B cell (primary cell): ENCODE measurements around the gene ENPP4. TPM values are rescaled to one million over a fixed set of nuclear protein-coding genes. Genes with fewer than 3 reads are reported as not detected.
"Not testable (repeated sequence)": the region's sequence is repeated elsewhere in the genome, so short reads cannot be mapped to it uniquely, and the experiment has no call there.

Source experiments
- ATAC-seq: fragments of 200-7000 bp; cut with Tn5 transposase; one replicate; pipeline ENCODE4 v1.10.0; 2021; ENCODE audit warnings: low read depth, mild to moderate bottlenecking, moderate number of reproducible peaks, moderate library complexity
- CTCF ChIA-PET: fragments of 350-600 bp; sonication (Branson Sonifier 250); formaldehyde crosslinking; loops from one replicate; lab custom pipeline; 2021; ENCODE audit warnings: antibody characterized with exemption, inconsistent platforms; lab: Charles Lee
- POLR2A ChIA-PET: fragments of 350-600 bp; sonication (Branson Sonifier 250); formaldehyde crosslinking; loops from one replicate; lab custom pipeline; 2021; ENCODE audit warnings: antibody characterized with exemption; lab: Charles Lee
- DNase-seq: peaks from one replicate; pipeline ENCODE4 v3.0.0; 2013
- H2AFZ ChIP-seq: 2 replicates; pipeline ENCODE4 v1.6.1; 2012; ENCODE audit warnings: mild to moderate bottlenecking, low read depth, low read length; ENCODE audit not compliant: insufficient read depth, poor library complexity, severe bottlenecking
- H3K27ac ChIP-seq, 2 donors: 1 replicate in 1 of 2; 2 replicates in 1 of 2; pipeline ENCODE4 v1.5.1; 2012 to 2013; ENCODE audit warnings: low read length in 2 of 2, mild to moderate bottlenecking in 2 of 2, moderate library complexity in 1 of 2
- H3K27me3 ChIP-seq, 4 experiments: fragments of 200-600 bp in 1 of 4; sonication (generic) in 1 of 4; replicated peaks in 1 of 4; 1 replicate in 2 of 4; 2 replicates in 2 of 4; pipeline versions ENCODE4 v1.6.1 to v1.7.0; 2013 to 2016; ENCODE audit warnings: low read length in 3 of 4, mild to moderate bottlenecking in 2 of 4, mixed read lengths in 1 of 4, moderate library complexity in 1 of 4; ENCODE audit not compliant: insufficient read depth in 4 of 4, control insufficient read depth in 3 of 4; ENCODE audit errors: control extremely low read depth in 1 of 4
- H3K36me3 ChIP-seq, 2 experiments: replicated peaks in 1 of 2; 1 replicate in 1 of 2; 2 replicates in 1 of 2; pipeline versions ENCODE4 v1.6.1 to v1.7.1; 2013; ENCODE audit warnings: low read length in 1 of 2; ENCODE audit not compliant: insufficient read depth in 2 of 2, control insufficient read depth in 1 of 2; ENCODE audit errors: control extremely low read depth in 1 of 2, extremely low read depth in 1 of 2
- H3K4me1 ChIP-seq, 2 donors: fragments of 200-600 bp in 1 of 2; sonication (generic) in 1 of 2; 1 replicate in 1 of 2; 2 replicates in 1 of 2; pipeline versions ENCODE4 v1.5.1 to v1.6.1; 2013 to 2017; ENCODE audit warnings: low read length in 2 of 2; ENCODE audit not compliant: control insufficient read depth in 2 of 2, insufficient read depth in 2 of 2
- H3K4me2 ChIP-seq: replicated peaks from 2 replicates; pipeline ENCODE3; 2012; ENCODE audit warnings: mild to moderate bottlenecking, low read depth, low read length; ENCODE audit not compliant: poor library complexity, severe bottlenecking
- H3K4me3 ChIP-seq, 5 experiments: fragments of 200-600 bp in 1 of 5; sonication (generic) in 1 of 5; 1 replicate in 3 of 5; 2 replicates in 2 of 5; pipeline versions ENCODE4 v1.5.1 to v1.7.0; 2011 to 2016; ENCODE audit warnings: low read length in 4 of 5, mild to moderate bottlenecking in 4 of 5, low read depth in 2 of 5, control low read depth in 1 of 5, moderate library complexity in 1 of 5; ENCODE audit not compliant: insufficient read depth in 1 of 5; ENCODE audit errors: control extremely low read depth in 1 of 5, extremely low read depth in 1 of 5
- H3K79me2 ChIP-seq: fragments of 200-600 bp; sonication (generic); one replicate; pipeline ENCODE4 v1.6.0; 2016; ENCODE audit warnings: low read length; ENCODE audit not compliant: control insufficient read depth, insufficient read depth
- H3K9ac ChIP-seq: fragments of 200-600 bp; sonication (generic); 2 replicates; pipeline ENCODE4 v1.6.1; 2017; ENCODE audit warnings: mild to moderate bottlenecking, low read length, moderate library complexity
- H3K9me3 ChIP-seq, 3 donors: one replicate each; pipeline versions ENCODE4 v1.6.1 to v1.7.1; 2013; ENCODE audit warnings: low read length in 2 of 3; ENCODE audit not compliant: control insufficient read depth in 2 of 3, insufficient read depth in 1 of 3; ENCODE audit errors: control extremely low read depth in 1 of 3
- H4K20me1 ChIP-seq: 2 replicates; pipeline ENCODE4 v1.6.0; 2012; ENCODE audit warnings: mild to moderate bottlenecking, low read length; ENCODE audit not compliant: insufficient read depth, control insufficient read depth, poor library complexity, severe bottlenecking
- H3K27ac Mint-ChIP-seq: one replicate; pipeline ENCODE4 v1.8.0; 2021; ENCODE audit warnings: mixed read lengths
- H3K27me3 Mint-ChIP-seq: one replicate; pipeline ENCODE4 v1.8.0; 2021; ENCODE audit warnings: mixed read lengths
- H3K4me1 Mint-ChIP-seq: one replicate; pipeline ENCODE4 v1.8.0; 2021; ENCODE audit warnings: mixed read lengths
- H3K4me3 Mint-ChIP-seq: one replicate; pipeline ENCODE4 v1.8.0; 2021; ENCODE audit warnings: mixed read lengths
- H3K9me3 Mint-ChIP-seq: one replicate; pipeline ENCODE4 v1.8.0; 2022; ENCODE audit warnings: mixed read lengths; ENCODE audit not compliant: insufficient read depth
- EZH2 ChIP-seq: IDR thresholded peaks from 2 replicates; pipeline ENCODE4 v1.6.1; 2012; ENCODE audit warnings: borderline replicate concordance, low read depth, mild to moderate bottlenecking, moderate library complexity, low read length; ENCODE audit not compliant: insufficient read depth, poor library complexity, severe bottlenecking
- WGBS: methylation state at CpG from one replicate; pipeline ENCODE4 v1.1.5; 2013; ENCODE audit warnings: missing lambda C conversion rate; ENCODE audit not compliant: insufficient coverage; 5-methylcytosine and 5-hydroxymethylcytosine counted together
- intact Hi-C: fragments of 100-400 bp; cut with micrococcal nuclease; formaldehyde crosslinking; loops from one replicate; pipeline ENCODE4 v1.10.0; 2022
- polyA plus RNA-seq: library from polyadenylated mRNA; depleted of rRNA; stranded (reverse); fragments of >200 nt; gene quantifications from 2 replicates; pipeline ENCODE4 v1.2.3, GENCODE V29; 2012
- total RNA-seq, 2 donors: library from RNA; stranded (reverse); fragments of 120-200 nt in 1 of 2; gene quantifications; 1 replicate in 1 of 2; 2 replicates in 1 of 2; pipeline versions ENCODE4 v1.2.3 to v1.2.4, GENCODE V29; 2013 to 2022
- TF ChIP-seq, protein P1 (sequence below): fragments of 200-600 bp; IDR thresholded peaks from one replicate; pipeline ENCODE4 v1.8.0; 2022; ENCODE audit warnings: antibody characterized with exemption, mild to moderate bottlenecking

Gene ENPP4
- total and polyA plus RNA-seq, 2 donors (not counting 1 experiment from before 2014, with no cell fraction given): 2.9 to 10.0 TPM

- Histone ChIP-seq H3K27me3 (no peaks in the 10 kb centered on the region), H3K79me2 (no peaks in the 10 kb centered on the region), H2AFZ (no peak overlapping the region), H3K4me1 (no peaks in the 10 kb centered on the region), H3K4me3 (no peak overlapping the region), H3K27ac (no peak overlapping the region), H3K9me3 (no peaks in the 10 kb centered on the region), H3K4me2 (no peak overlapping the region), H4K20me1 (no peaks in the 10 kb centered on the region), H3K36me3 (no peaks in the 10 kb centered on the region), H3K9ac (no peak overlapping the region)
- CTCF ChIA-PET: interaction anchor here (1.4 to 1.6 kb wide), 2 partner anchors 10 to 330 kb away, joined by 4 to 9 read pairs; no protein-coding TSS in a partner anchor
- Mint-ChIP-seq H3K4me3 (no peak overlapping the region), H3K27ac (no peak overlapping the region), H3K27me3 (peaks cover 4% of the 10 kb centered on the region), H3K4me1 (no peaks in the 10 kb centered on the region), H3K9me3 (no peaks in the 10 kb centered on the region)
- no peak for TF ChIP-seq EZH2
- TF ChIP-seq, protein P1, sequence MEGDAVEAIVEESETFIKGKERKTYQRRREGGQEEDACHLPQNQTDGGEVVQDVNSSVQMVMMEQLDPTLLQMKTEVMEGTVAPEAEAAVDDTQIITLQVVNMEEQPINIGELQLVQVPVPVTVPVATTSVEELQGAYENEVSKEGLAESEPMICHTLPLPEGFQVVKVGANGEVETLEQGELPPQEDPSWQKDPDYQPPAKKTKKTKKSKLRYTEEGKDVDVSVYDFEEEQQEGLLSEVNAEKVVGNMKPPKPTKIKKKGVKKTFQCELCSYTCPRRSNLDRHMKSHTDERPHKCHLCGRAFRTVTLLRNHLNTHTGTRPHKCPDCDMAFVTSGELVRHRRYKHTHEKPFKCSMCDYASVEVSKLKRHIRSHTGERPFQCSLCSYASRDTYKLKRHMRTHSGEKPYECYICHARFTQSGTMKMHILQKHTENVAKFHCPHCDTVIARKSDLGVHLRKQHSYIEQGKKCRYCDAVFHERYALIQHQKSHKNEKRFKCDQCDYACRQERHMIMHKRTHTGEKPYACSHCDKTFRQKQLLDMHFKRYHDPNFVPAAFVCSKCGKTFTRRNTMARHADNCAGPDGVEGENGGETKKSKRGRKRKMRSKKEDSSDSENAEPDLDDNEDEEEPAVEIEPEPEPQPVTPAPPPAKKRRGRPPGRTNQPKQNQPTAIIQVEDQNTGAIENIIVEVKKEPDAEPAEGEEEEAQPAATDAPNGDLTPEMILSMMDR: no peak
- ATAC-seq (no peak), DNase-seq (no peak)
- intact Hi-C loops: no loop called here
- POLR2A ChIA-PET: no interaction called here
- 100% methylated on average over 3 of the region's 4 CpGs for WGBS
These were observed 49.7 kb upstream of the ENPP4 start for GRCh38 chr6:46080111-46080510.

DNA sequence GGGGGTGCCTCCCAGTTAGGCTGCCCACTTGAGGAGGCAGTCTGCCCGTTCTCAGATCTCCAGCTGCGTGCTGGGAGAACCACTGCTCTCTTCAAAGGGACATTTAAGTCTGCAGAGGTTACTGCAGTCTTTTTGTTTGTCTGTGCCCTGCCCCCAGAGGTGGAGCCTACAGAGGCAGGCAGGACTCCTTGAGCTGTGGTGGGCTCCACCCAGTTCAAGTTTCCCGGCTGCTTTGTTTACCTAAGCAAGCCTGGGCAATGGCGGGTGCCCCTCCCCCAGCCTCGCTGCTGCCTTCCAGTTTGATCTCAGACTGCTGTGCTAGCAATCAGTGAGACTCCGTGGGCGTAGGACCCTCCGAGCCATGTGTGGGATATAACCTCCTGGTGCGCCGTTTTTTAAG, 44.1 kb upstream of the ENPP4 start:
- H3K79me2 ChIP-seq, H3K9ac ChIP-seq, POLR2A ChIA-PET, H3K4me2 ChIP-seq, H4K20me1 ChIP-seq, ATAC-seq, H3K27me3 ChIP-seq, H3K27ac Mint-ChIP-seq, H3K4me1 ChIP-seq, H3K9me3 Mint-ChIP-seq, H3K4me3 Mint-ChIP-seq, H3K4me1 Mint-ChIP-seq, intact Hi-C loops, H3K9me3 ChIP-seq, H3K27ac ChIP-seq, H3K4me3 ChIP-seq, H2AFZ ChIP-seq, H3K36me3 ChIP-seq, DNase-seq: not testable (repeated sequence)
- peaks cover 20% of the 10 kb centered on the region for H3K27me3 Mint-ChIP-seq
- WGBS: 91% methylated on average over 3 of the region's 10 CpGs
- CTCF ChIA-PET: interaction anchor here (3.8 kb wide), 1 partner anchor 325 kb away, joined by 47 read pairs; no protein-coding TSS in a partner anchor
